Keratinocyte (primary cell): ENCODE results near the gene CHTOP. TPM values are rescaled to one million over a fixed set of nuclear protein-coding genes. Genes with fewer than 3 reads are reported as not detected.

Source experiments
- DNase-seq: peaks from one replicate; pipeline ENCODE4 v3.0.0-alpha.2; 2011; ENCODE audit warnings: low read depth, missing footprints, low spot score
- FAIRE-seq: peaks from 2 replicates; lab custom pipeline; 2011; peaks lifted over from hg19 to GRCh38; lab: Jason Lieb, UNC
- H2AFZ ChIP-seq: 2 replicates; pipeline ENCODE4 v1.6.0; 2012; ENCODE audit warnings: low read length, control low read depth, inconsistent platforms; ENCODE audit not compliant: control insufficient read depth
- H3K27ac ChIP-seq: 2 replicates; pipeline ENCODE4 v1.5.1; 2011; ENCODE audit warnings: low read length; ENCODE audit not compliant: control insufficient read depth, insufficient read depth
- H3K27me3 ChIP-seq: 3 replicates; pipeline ENCODE4 v1.6.0; 2011; ENCODE audit warnings: low read length; ENCODE audit not compliant: control insufficient read depth, insufficient read depth; ENCODE audit errors: extremely low read depth
- H3K36me3 ChIP-seq, 2 experiments: 2 replicates in 1 of 2; 3 replicates in 1 of 2; pipeline ENCODE4 v1.5.1; 2011; ENCODE audit warnings: low read length in 2 of 2, mild to moderate bottlenecking in 1 of 2; ENCODE audit not compliant: control insufficient read depth in 2 of 2, insufficient read depth in 2 of 2; ENCODE audit errors: extremely low read depth in 1 of 2
- H3K4me1 ChIP-seq: 3 replicates; pipeline ENCODE4 v1.5.1; 2011; ENCODE audit warnings: low read length; ENCODE audit not compliant: control insufficient read depth, insufficient read depth; ENCODE audit errors: extremely low read depth
- H3K4me2 ChIP-seq: 3 replicates; pipeline ENCODE4 v1.6.0; 2011; ENCODE audit warnings: low read depth, low read length; ENCODE audit not compliant: control insufficient read depth, insufficient read depth; ENCODE audit errors: extremely low read depth
- H3K4me3 ChIP-seq, 3 experiments: fragments of 200-600 bp in 1 of 3; sonication (generic) in 1 of 3; 2 replicates in 2 of 3; 3 replicates in 1 of 3; pipeline ENCODE4 v1.5.1; 2011 to 2016; ENCODE audit warnings: low read length in 3 of 3, mild to moderate bottlenecking in 3 of 3, control low read depth in 2 of 3, inconsistent platforms in 1 of 3, low read depth in 1 of 3, mixed read lengths in 1 of 3, mixed run types in 1 of 3, moderate library complexity in 1 of 3; ENCODE audit not compliant: control insufficient read depth in 2 of 3, insufficient read depth in 2 of 3; ENCODE audit errors: extremely low read depth in 1 of 3
- H3K79me2 ChIP-seq: 2 replicates; pipeline ENCODE4 v1.6.0; 2012; ENCODE audit warnings: low read length; ENCODE audit not compliant: control insufficient read depth, insufficient read depth
- H3K9ac ChIP-seq: 3 replicates; pipeline ENCODE4 v1.6.0; 2011; ENCODE audit warnings: low read length; ENCODE audit not compliant: control insufficient read depth, insufficient read depth; ENCODE audit errors: extremely low read depth
- H3K9me1 ChIP-seq: 3 replicates; pipeline ENCODE4 v1.6.0; 2011; ENCODE audit warnings: low read length; ENCODE audit not compliant: control insufficient read depth, insufficient read depth; ENCODE audit errors: extremely low read depth
- H3K9me3 ChIP-seq: 2 replicates; pipeline ENCODE4 v1.5.1; 2012; ENCODE audit warnings: low read depth, low read length; ENCODE audit not compliant: control insufficient read depth
- H4K20me1 ChIP-seq: 3 replicates; pipeline ENCODE4 v1.6.0; 2011; ENCODE audit warnings: low read length; ENCODE audit not compliant: control insufficient read depth, insufficient read depth; ENCODE audit errors: extremely low read depth
- CTCF ChIP-seq, 3 experiments: IDR thresholded peaks in 1 of 3; conservative IDR thresholded peaks in 1 of 3; optimal IDR thresholded peaks in 1 of 3; 2 replicates in 2 of 3; 3 replicates in 1 of 3; pipeline versions ENCODE3 to v1.5.1; 2011; ENCODE audit warnings: low read length in 3 of 3, mild to moderate bottlenecking in 3 of 3, moderate library complexity in 2 of 3, control low read depth in 1 of 3, inconsistent platforms in 1 of 3; ENCODE audit not compliant: insufficient read depth in 2 of 3; ENCODE audit errors: extremely low read depth in 1 of 3
- EZH2 ChIP-seq: IDR thresholded peaks from one replicate; pipeline ENCODE4 v1.6.1; 2012; ENCODE audit warnings: inconsistent platforms, mild to moderate bottlenecking, low read length, moderate library complexity
- dilution Hi-C: fragments of 300-500 bp; cut with MboI; formaldehyde crosslinking; loops from one replicate; pipeline ENCODE4 v1.7.0; 2020; ENCODE audit warnings: low sequenced_read_pairs; ENCODE audit not compliant: extremely low pct_ligation_motif_present
- polyA plus RNA-seq, 5 experiments: library from polyadenylated mRNA; depleted of rRNA in 3 of 5; stranded (reverse) in 3 of 5; stranded (forward) in 1 of 5; unstranded in 1 of 5; fragments of >200 nt; gene quantifications; 1 replicate in 1 of 5; 2 replicates in 3 of 5; 3 replicates in 1 of 5; pipeline versions ENCODE4 v1.2.1 to v1.2.3, GENCODE V29; 2011 to 2012; ENCODE audit warnings: missing spikeins in 2 of 5, low read depth in 1 of 5, low replicate concordance in 1 of 5

CHTOP gene
- polyA plus RNA-seq, 1 donor (not counting 4 experiments of a cell fraction or from before 2014, with no cell fraction given) = 68.6 TPM

GRCh38 chr1:153685544-153686340, 51.9 kb downstream of the CHTOP start:
- no peak for FAIRE-seq
- dilution Hi-C loops = loop anchor here (10.0 kb wide), 1 partner anchor 59 kb away; no protein-coding TSS in a partner anchor

GRCh38 chr1:153687346-153688125, 53.7 kb downstream of the CHTOP start:
- no peaks in the 10 kb centered on the region for H3K79me2 ChIP-seq
- no peak overlapping the region for H3K4me3 ChIP-seq

More at GRCh38 chr1:153685544-153686340, 51.9 kb downstream of the CHTOP start:
- Histone ChIP-seq H3K79me2 (no peaks in the 10 kb centered on the region), H2AFZ (no peak overlapping the region), H3K4me1 (peaks cover 2% of the 10 kb centered on the region), H3K27ac (no peak overlapping the region), H4K20me1 (no peaks in the 10 kb centered on the region), H3K36me3 (no peaks in the 10 kb centered on the region), H3K4me3 (no peak overlapping the region), H3K27me3 (peaks cover 23% of the 10 kb centered on the region), H3K9me1 (no peaks in the 10 kb centered on the region), H3K9me3 (no peaks in the 10 kb centered on the region), H3K4me2 (no peak overlapping the region), H3K9ac (no peak overlapping the region)
- no peak for DNase-seq
- no peak for TF ChIP-seq EZH2

More at GRCh38 chr1:153687346-153688125, 53.7 kb downstream of the CHTOP start:
- H3K9ac ChIP-seq = no peak overlapping the region
- dilution Hi-C loops = loop anchor here (10.0 kb wide), 1 partner anchor 57 kb away; no protein-coding TSS in a partner anchor
- no peak for DNase-seq
- no peak overlapping the region for H3K27ac ChIP-seq
- H3K9me1 ChIP-seq = no peaks in the 10 kb centered on the region
- H2AFZ ChIP-seq = no peak overlapping the region
- no peaks in the 10 kb centered on the region for H3K36me3 ChIP-seq
- no peaks in the 10 kb centered on the region for H3K9me3 ChIP-seq
- TF ChIP-seq EZH2 (no peak), CTCF (optimal IDR thresholded peaks at IDR 0.05 in 1 of 3, IDR thresholded peaks at IDR 0.05 in 1 of 3, conservative IDR thresholded peaks at IDR 0.05 in 1 of 3; ENCODE audit: extremely low read depth in 1 of 3, insufficient read depth in 2 of 3, low read length in 3 of 3) (no peak)
- H4K20me1 ChIP-seq = no peaks in the 10 kb centered on the region
- FAIRE-seq = no peak
- peaks cover 13% of the 10 kb centered on the region for H3K27me3 ChIP-seq
- peaks cover 2% of the 10 kb centered on the region for H3K4me1 ChIP-seq
- no peak overlapping the region for H3K4me2 ChIP-seq
